ENCODE results near the gene TXLNA.

The TXLNA gene

GRCh38 chr1:32204943-32205361, 25.5 kb downstream of the TXLNA start:
- Histone ChIP-seq H3K36me3 (ENCODE audit: insufficient read depth, low read length) (no peaks in the 10 kb centered on the region), H3K9me3 (ENCODE audit: insufficient read depth, low read depth, low read length) (no peaks in the 10 kb centered on the region), H3F3A (ENCODE audit: low read depth) (no peaks in the 10 kb centered on the region; the same call in 1 of the 2 replicates), H3K4me3 (ENCODE audit: low read length, poor library complexity, severe bottlenecking) (peak overlapping the region; percentile 80), H3K4me1 (ENCODE audit: insufficient read depth, low read length, poor library complexity, severe bottlenecking) (peaks cover 41% of the 10 kb centered on the region), H3K79me2 (ENCODE audit: insufficient read depth, low read length) (peaks cover 11% of the 10 kb centered on the region; the same call in 1 of the 2 replicates), H3K9ac (ENCODE audit: low read depth, low read length, poor library complexity, severe bottlenecking) (peak overlapping the region; percentile 78), H2AFZ (ENCODE audit: low read length) (no peak overlapping the region), H4K20me1 (ENCODE audit: insufficient read depth, low read length, poor library complexity, severe bottlenecking) (no peaks in the 10 kb centered on the region), H3K27me3 (ENCODE audit: insufficient read depth, low read length, poor library complexity, severe bottlenecking) (no peaks in the 10 kb centered on the region), H3K9me2 (replicated peaks; ENCODE audit: low read depth, low read length) (no peaks in the 10 kb centered on the region), H3K4me2 (ENCODE audit: low read depth, low read length, poor library complexity, severe bottlenecking) (peak overlapping the region; percentile 67)
- TF ChIP-seq EZH2phosphoT487 (IDR thresholded peaks at IDR 0.05; ENCODE audit: borderline replicate concordance) (no peak), CTCF (conservative IDR thresholded peaks at IDR 0.05; ENCODE audit: low read length) (no peak)

- Histone ChIP-seq H3K9ac (ENCODE audit: low read depth, low read length, poor library complexity, severe bottlenecking) (peak within 1 kb of the TSS; percentile 78), H3K4me1 (ENCODE audit: insufficient read depth, low read length, poor library complexity, severe bottlenecking) (peaks cover 35% of the 10 kb centered on the region), H3K36me3 (ENCODE audit: insufficient read depth, low read length) (no peaks in the 10 kb centered on the region), H3K9me3 (ENCODE audit: insufficient read depth, low read depth, low read length) (no peaks in the 10 kb centered on the region), H3K4me2 (ENCODE audit: low read depth, low read length, poor library complexity, severe bottlenecking) (peak within 1 kb of the TSS; percentile 67), H2AFZ (ENCODE audit: low read length) (peak within 1 kb of the TSS; percentile 84), H3K27me3 (ENCODE audit: insufficient read depth, low read length, poor library complexity, severe bottlenecking) (no peaks in the 10 kb centered on the region), H4K20me1 (ENCODE audit: insufficient read depth, low read length, poor library complexity, severe bottlenecking) (no peaks in the 10 kb centered on the region), H3K9me2 (replicated peaks; ENCODE audit: low read depth, low read length) (no peaks in the 10 kb centered on the region), H3F3A (ENCODE audit: low read depth) (no peaks in the 10 kb centered on the region; the same call in 1 of the 2 replicates), H3K79me2 (ENCODE audit: insufficient read depth, low read length) (peaks cover 11% of the 10 kb centered on the region; the same call in 1 of the 2 replicates), H3K4me3 (ENCODE audit: low read length, poor library complexity, severe bottlenecking) (peak within 1 kb of the TSS; percentile 80)
- TF ChIP-seq CTCF (conservative IDR thresholded peaks at IDR 0.05; ENCODE audit: low read length) (no peak), EZH2phosphoT487 (IDR thresholded peaks at IDR 0.05; ENCODE audit: borderline replicate concordance) (no peak)
These were observed 26.2 kb downstream of the TXLNA start, which contains the start of gene IQCC for GRCh38 chr1:32205401-32206370. IQCC (plus strand) TSS chr1:32205671; CDS start chr1:32205682, 11 bp downstream.

- no peak for TF ChIP-seq EZH2phosphoT487 (IDR thresholded peaks at IDR 0.05; ENCODE audit: borderline replicate concordance)
- no peak for TF ChIP-seq CTCF (conservative IDR thresholded peaks at IDR 0.05; ENCODE audit: low read length)
- Histone ChIP-seq H3K27me3 (ENCODE audit: insufficient read depth, low read length, poor library complexity, severe bottlenecking) (no peaks in the 10 kb centered on the region), H3K4me3 (ENCODE audit: low read length, poor library complexity, severe bottlenecking) (no peak overlapping the region), H3K4me1 (ENCODE audit: insufficient read depth, low read length, poor library complexity, severe bottlenecking) (peaks cover 18% of the 10 kb centered on the region), H4K20me1 (ENCODE audit: insufficient read depth, low read length, poor library complexity, severe bottlenecking) (no peaks in the 10 kb centered on the region), H3K36me3 (ENCODE audit: insufficient read depth, low read length) (no peaks in the 10 kb centered on the region), H3F3A (ENCODE audit: low read depth) (no peaks in the 10 kb centered on the region; the same call in 1 of the 2 replicates), H2AFZ (ENCODE audit: low read length) (no peak overlapping the region), H3K9me3 (ENCODE audit: insufficient read depth, low read depth, low read length) (no peaks in the 10 kb centered on the region), H3K4me2 (ENCODE audit: low read depth, low read length, poor library complexity, severe bottlenecking) (no peak overlapping the region), H3K9me2 (replicated peaks; ENCODE audit: low read depth, low read length) (no peaks in the 10 kb centered on the region), H3K9ac (ENCODE audit: low read depth, low read length, poor library complexity, severe bottlenecking) (no peak overlapping the region), H3K79me2 (ENCODE audit: insufficient read depth, low read length) (no peaks in the 10 kb centered on the region)
These were observed 29.0 kb downstream of the TXLNA start for GRCh38 chr1:32208469-32208868.
